Measurements from ENCODE around the gene COX6B2.

COX6B2 gene

GRCh38 chr19:55319785-55320184 is 34.7 kb downstream of the COX6B2 start:
- Histone ChIP-seq H3K27ac (replicated peaks; ENCODE audit: low read length) (no peak overlapping the region), H2BK120ac (ENCODE audit: low read depth, low read length) (no peak overlapping the region), H3K4me3 (ENCODE audit: low read length in 2 of 2) (peak overlapping the region in 1 of 2 donors; percentile 65)

GRCh38 chr19:55316646-55317045 is 37.9 kb downstream of the COX6B2 start:
- Histone ChIP-seq H3K23ac (ENCODE audit: low read depth, low read length, poor library complexity) (no peak overlapping the region), H3K79me1 (ENCODE audit: low read depth, low read length) (no peaks in the 10 kb centered on the region), H3K9me3 (replicated peaks in 1 of 2; ENCODE audit: control insufficient read depth in 2 of 2, insufficient read depth in 1 of 2, low read depth in 1 of 2, low read length in 2 of 2) (no peaks in the 10 kb centered on the region), H4K8ac (ENCODE audit: low read depth, low read length) (no peak overlapping the region), H2AK5ac (ENCODE audit: low read depth, low read length) (no peak overlapping the region), H3K4me2 (ENCODE audit: insufficient read depth, low read length, poor library complexity, severe bottlenecking) (no peak overlapping the region), H3K14ac (ENCODE audit: low read length) (no peak overlapping the region), H3K4ac (ENCODE audit: low read length) (no peak overlapping the region), H3K4me3 (ENCODE audit: low read length in 2 of 2) (no peak overlapping the region), H3K27ac (replicated peaks; ENCODE audit: low read length) (no peak overlapping the region), H3K18ac (ENCODE audit: low read length) (no peak overlapping the region), H3K36me3 (replicated peaks in 1 of 2; ENCODE audit: control insufficient read depth in 2 of 2, insufficient read depth in 2 of 2, low read length in 2 of 2) (peaks cover 2 to 6% of the 10 kb centered on the region in 2 donors), H4K91ac (ENCODE audit: low read depth, low read length, poor library complexity) (no peak overlapping the region), H3K27me3 (ENCODE audit: control insufficient read depth in 3 of 3, insufficient read depth in 3 of 3, low read depth in 1 of 3, low read length in 3 of 3) (peaks cover 0 to 9% (median 0%) of the 10 kb centered on the region in 3 experiments), H2BK15ac (ENCODE audit: low read length) (no peak overlapping the region), H2BK12ac (ENCODE audit: low read length) (no peak overlapping the region), H2AFZ (ENCODE audit: low read length) (no peak overlapping the region), H2BK5ac (ENCODE audit: low read length) (no peak overlapping the region), H2BK120ac (ENCODE audit: low read depth, low read length) (no peak overlapping the region), H3K9ac (ENCODE audit: low read depth, low read length, poor library complexity) (no peak overlapping the region), H3K4me1 (ENCODE audit: control insufficient read depth in 2 of 2, insufficient read depth in 1 of 2, low read depth in 1 of 2, low read length in 2 of 2) (peaks cover 0 to 2% of the 10 kb centered on the region in 2 donors)
- WGBS, 2 donors (ENCODE audit: extremely low coverage in 2 of 2, insufficient read length in 2 of 2, insufficient replicate concordance in 1 of 2) = no CpG with 5 or more reads among the region's 8 CpGs
- no peak for DNase-seq (ENCODE audit: low spot score)

More at GRCh38 chr19:55319785-55320184, 34.7 kb downstream of the COX6B2 start:
- Histone ChIP-seq H2AFZ (ENCODE audit: low read length) (peak overlapping the region; percentile 87), H4K91ac (ENCODE audit: low read depth, low read length, poor library complexity) (no peak overlapping the region), H3K79me1 (ENCODE audit: low read depth, low read length) (no peaks in the 10 kb centered on the region), H2BK5ac (ENCODE audit: low read length) (no peak overlapping the region), H3K27me3 (ENCODE audit: control insufficient read depth in 3 of 3, insufficient read depth in 3 of 3, low read depth in 1 of 3, low read length in 3 of 3) (peaks cover 0 to 17% (median 0%) of the 10 kb centered on the region in 3 experiments), H3K4ac (ENCODE audit: low read length) (no peak overlapping the region), H3K4me1 (ENCODE audit: control insufficient read depth in 2 of 2, insufficient read depth in 1 of 2, low read depth in 1 of 2, low read length in 2 of 2) (peaks cover 0 to 5% of the 10 kb centered on the region in 2 donors), H4K8ac (ENCODE audit: low read depth, low read length) (no peak overlapping the region), H2BK12ac (ENCODE audit: low read length) (no peak overlapping the region), H3K36me3 (replicated peaks in 1 of 2; ENCODE audit: control insufficient read depth in 2 of 2, insufficient read depth in 2 of 2, low read length in 2 of 2) (no peaks in the 10 kb centered on the region), H3K14ac (ENCODE audit: low read length) (peak overlapping the region; percentile 85), H3K18ac (ENCODE audit: low read length) (peak overlapping the region; percentile 90), H3K9me3 (replicated peaks in 1 of 2; ENCODE audit: control insufficient read depth in 2 of 2, insufficient read depth in 1 of 2, low read depth in 1 of 2, low read length in 2 of 2) (no peaks in the 10 kb centered on the region), H2BK15ac (ENCODE audit: low read length) (peak overlapping the region; percentile 84), H3K4me2 (ENCODE audit: insufficient read depth, low read length, poor library complexity, severe bottlenecking) (peak overlapping the region; percentile 64), H2AK5ac (ENCODE audit: low read depth, low read length) (peak overlapping the region; percentile 47), H3K9ac (ENCODE audit: low read depth, low read length, poor library complexity) (peak overlapping the region; percentile 67), H3K23ac (ENCODE audit: low read depth, low read length, poor library complexity) (no peak overlapping the region)
- DNase-seq (ENCODE audit: low spot score) = peak; percentile 72
- whole genome bisulfite sequencing, 2 donors (ENCODE audit: extremely low coverage in 2 of 2, insufficient read length in 2 of 2, insufficient replicate concordance in 1 of 2) = no CpG with 5 or more reads among the region's 21 CpGs

- no CpG with 5 or more reads among the region's 13 CpGs for WGBS, 2 donors (ENCODE audit: extremely low coverage in 2 of 2, insufficient read length in 2 of 2, insufficient replicate concordance in 1 of 2)
Observed at GRCh38 chr19:55315956-55316525, 38.5 kb downstream of the COX6B2 start.

DNA sequence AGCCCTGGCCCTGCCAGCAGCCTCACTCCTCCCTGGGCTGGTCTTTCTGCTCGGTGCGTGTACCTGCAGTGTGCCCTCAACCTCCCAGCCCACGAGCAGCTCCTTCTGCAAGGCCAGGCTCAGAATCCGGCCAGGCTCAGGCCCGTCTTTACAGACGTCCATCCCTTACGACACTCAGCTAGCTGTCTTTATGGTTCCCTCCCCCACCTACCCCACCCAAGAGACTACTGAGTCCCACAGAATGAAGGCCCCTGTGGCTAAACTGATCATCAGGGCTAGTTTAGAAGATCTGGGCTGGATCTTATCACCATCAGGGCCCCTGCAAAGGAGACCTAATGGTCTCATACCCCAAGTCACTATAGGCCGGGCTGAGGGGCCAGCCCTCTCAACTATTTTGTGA is 40.1 kb downstream of the COX6B2 start:
- Histone ChIP-seq H2BK12ac (ENCODE audit: low read length) (no peak overlapping the region), H2AFZ (ENCODE audit: low read length) (no peak overlapping the region), H3K4me1 (ENCODE audit: control insufficient read depth in 2 of 2, insufficient read depth in 1 of 2, low read depth in 1 of 2, low read length in 2 of 2) (peaks cover 3 to 4% of the 10 kb centered on the region in 2 donors), H3K14ac (ENCODE audit: low read length) (no peak overlapping the region), H3K27me3 (ENCODE audit: control insufficient read depth in 3 of 3, insufficient read depth in 3 of 3, low read depth in 1 of 3, low read length in 3 of 3) (no peaks in the 10 kb centered on the region), H3K27ac (replicated peaks; ENCODE audit: low read length) (no peak overlapping the region), H3K9ac (ENCODE audit: low read depth, low read length, poor library complexity) (no peak overlapping the region), H4K91ac (ENCODE audit: low read depth, low read length, poor library complexity) (no peak overlapping the region), H2BK120ac (ENCODE audit: low read depth, low read length) (no peak overlapping the region), H2BK5ac (ENCODE audit: low read length) (no peak overlapping the region), H3K79me1 (ENCODE audit: low read depth, low read length) (no peaks in the 10 kb centered on the region), H3K18ac (ENCODE audit: low read length) (no peak overlapping the region), H3K4me2 (ENCODE audit: insufficient read depth, low read length, poor library complexity, severe bottlenecking) (no peak overlapping the region), H4K8ac (ENCODE audit: low read depth, low read length) (no peak overlapping the region), H3K4me3 (ENCODE audit: low read length in 2 of 2) (no peak overlapping the region), H3K9me3 (replicated peaks in 1 of 2; ENCODE audit: control insufficient read depth in 2 of 2, insufficient read depth in 1 of 2, low read depth in 1 of 2, low read length in 2 of 2) (peaks cover 0 to under 1% of the 10 kb centered on the region in 2 donors), H2BK15ac (ENCODE audit: low read length) (no peak overlapping the region), H3K23ac (ENCODE audit: low read depth, low read length, poor library complexity) (no peak overlapping the region), H2AK5ac (ENCODE audit: low read depth, low read length) (no peak overlapping the region), H3K4ac (ENCODE audit: low read length) (no peak overlapping the region), H3K36me3 (replicated peaks in 1 of 2; ENCODE audit: control insufficient read depth in 2 of 2, insufficient read depth in 2 of 2, low read length in 2 of 2) (peaks cover 11 to 22% of the 10 kb centered on the region in 2 donors)
- DNase-seq (ENCODE audit: low spot score) = no peak
- WGBS, 2 donors (ENCODE audit: extremely low coverage in 2 of 2, insufficient read length in 2 of 2, insufficient replicate concordance in 1 of 2) = no CpG with 5 or more reads among the region's 8 CpGs

More at GRCh38 chr19:55315956-55316525, 38.5 kb downstream of the COX6B2 start:
- H3K9me3 ChIP-seq (replicated peaks in 1 of 2; ENCODE audit: control insufficient read depth in 2 of 2, insufficient read depth in 1 of 2, low read depth in 1 of 2, low read length in 2 of 2) = no peaks in the 10 kb centered on the region
- H3K36me3 ChIP-seq (replicated peaks in 1 of 2; ENCODE audit: control insufficient read depth in 2 of 2, insufficient read depth in 2 of 2, low read length in 2 of 2) = peaks cover 2 to 8% of the 10 kb centered on the region in 2 donors
- no peaks in the 10 kb centered on the region for H3K79me1 ChIP-seq (ENCODE audit: low read depth, low read length)
- no peak overlapping the region for H2BK12ac ChIP-seq (ENCODE audit: low read length)
- H4K91ac ChIP-seq (ENCODE audit: low read depth, low read length, poor library complexity) = no peak overlapping the region
- no peak overlapping the region for H4K8ac ChIP-seq (ENCODE audit: low read depth, low read length)
- H3K4me3 ChIP-seq (ENCODE audit: low read length in 2 of 2) = no peak overlapping the region
- no peak overlapping the region for H3K23ac ChIP-seq (ENCODE audit: low read depth, low read length, poor library complexity)
- peaks cover 0 to 2% of the 10 kb centered on the region in 2 donors for H3K4me1 ChIP-seq (ENCODE audit: control insufficient read depth in 2 of 2, insufficient read depth in 1 of 2, low read depth in 1 of 2, low read length in 2 of 2)
- no peak overlapping the region for H3K14ac ChIP-seq (ENCODE audit: low read length)
- H3K18ac ChIP-seq (ENCODE audit: low read length) = no peak overlapping the region
- H3K27me3 ChIP-seq (ENCODE audit: control insufficient read depth in 3 of 3, insufficient read depth in 3 of 3, low read depth in 1 of 3, low read length in 3 of 3) = peaks cover 0 to 3% (median 0%) of the 10 kb centered on the region in 3 experiments
- H2AK5ac ChIP-seq (ENCODE audit: low read depth, low read length) = no peak overlapping the region
- no peak overlapping the region for H3K4me2 ChIP-seq (ENCODE audit: insufficient read depth, low read length, poor library complexity, severe bottlenecking)
- H3K4ac ChIP-seq (ENCODE audit: low read length) = no peak overlapping the region
- H2AFZ ChIP-seq (ENCODE audit: low read length) = no peak overlapping the region
- peak overlapping the region; percentile 1 for H3K9ac ChIP-seq (ENCODE audit: low read depth, low read length, poor library complexity)
- no peak overlapping the region for H3K27ac ChIP-seq (replicated peaks; ENCODE audit: low read length)
- H2BK5ac ChIP-seq (ENCODE audit: low read length) = no peak overlapping the region
- no peak overlapping the region for H2BK120ac ChIP-seq (ENCODE audit: low read depth, low read length)
- H2BK15ac ChIP-seq (ENCODE audit: low read length) = no peak overlapping the region
- no peak for DNase-seq (ENCODE audit: low spot score)
